ENCODE measurements around the gene DNM3.

Gene DNM3

GRCh38 chr1:172185996-172186395 is 344.7 kb downstream of the DNM3 start:
- TF ChIP-seq, protein P1, sequence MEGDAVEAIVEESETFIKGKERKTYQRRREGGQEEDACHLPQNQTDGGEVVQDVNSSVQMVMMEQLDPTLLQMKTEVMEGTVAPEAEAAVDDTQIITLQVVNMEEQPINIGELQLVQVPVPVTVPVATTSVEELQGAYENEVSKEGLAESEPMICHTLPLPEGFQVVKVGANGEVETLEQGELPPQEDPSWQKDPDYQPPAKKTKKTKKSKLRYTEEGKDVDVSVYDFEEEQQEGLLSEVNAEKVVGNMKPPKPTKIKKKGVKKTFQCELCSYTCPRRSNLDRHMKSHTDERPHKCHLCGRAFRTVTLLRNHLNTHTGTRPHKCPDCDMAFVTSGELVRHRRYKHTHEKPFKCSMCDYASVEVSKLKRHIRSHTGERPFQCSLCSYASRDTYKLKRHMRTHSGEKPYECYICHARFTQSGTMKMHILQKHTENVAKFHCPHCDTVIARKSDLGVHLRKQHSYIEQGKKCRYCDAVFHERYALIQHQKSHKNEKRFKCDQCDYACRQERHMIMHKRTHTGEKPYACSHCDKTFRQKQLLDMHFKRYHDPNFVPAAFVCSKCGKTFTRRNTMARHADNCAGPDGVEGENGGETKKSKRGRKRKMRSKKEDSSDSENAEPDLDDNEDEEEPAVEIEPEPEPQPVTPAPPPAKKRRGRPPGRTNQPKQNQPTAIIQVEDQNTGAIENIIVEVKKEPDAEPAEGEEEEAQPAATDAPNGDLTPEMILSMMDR (conservative IDR thresholded peaks at IDR 0.05; ENCODE audit: low read depth, low read length) = no peak
- no peak overlapping the region for H3K4me3 ChIP-seq (ENCODE audit: low read length)
- DNase-seq (ENCODE audit: low read depth) = no peak

DNA sequence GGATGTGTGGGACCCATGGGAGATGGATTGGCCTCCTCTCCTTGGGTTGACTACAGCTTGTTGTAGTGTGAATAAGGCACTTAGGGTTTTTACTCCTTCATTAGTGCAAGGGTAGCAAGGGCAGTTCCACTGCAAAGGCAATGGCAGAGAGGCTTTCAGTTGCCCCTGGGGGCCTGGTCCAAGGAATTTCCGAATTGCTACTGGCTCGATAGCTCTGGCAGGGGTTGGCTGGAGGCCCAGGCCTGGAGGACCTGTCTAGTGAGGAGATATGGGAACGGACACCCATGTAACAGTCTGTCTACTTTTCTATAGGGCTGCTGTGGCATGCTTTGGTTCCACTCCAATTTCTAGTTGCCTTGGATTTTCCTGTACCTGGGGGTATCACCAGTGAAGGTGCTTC is 360.3 kb downstream of the DNM3 start:
- DNase-seq (ENCODE audit: low read depth) = no peak
- TF ChIP-seq, protein P1 (conservative IDR thresholded peaks at IDR 0.05; ENCODE audit: low read depth, low read length) = no peak
- H3K4me3 ChIP-seq (ENCODE audit: low read length) = no peak overlapping the region

DNA sequence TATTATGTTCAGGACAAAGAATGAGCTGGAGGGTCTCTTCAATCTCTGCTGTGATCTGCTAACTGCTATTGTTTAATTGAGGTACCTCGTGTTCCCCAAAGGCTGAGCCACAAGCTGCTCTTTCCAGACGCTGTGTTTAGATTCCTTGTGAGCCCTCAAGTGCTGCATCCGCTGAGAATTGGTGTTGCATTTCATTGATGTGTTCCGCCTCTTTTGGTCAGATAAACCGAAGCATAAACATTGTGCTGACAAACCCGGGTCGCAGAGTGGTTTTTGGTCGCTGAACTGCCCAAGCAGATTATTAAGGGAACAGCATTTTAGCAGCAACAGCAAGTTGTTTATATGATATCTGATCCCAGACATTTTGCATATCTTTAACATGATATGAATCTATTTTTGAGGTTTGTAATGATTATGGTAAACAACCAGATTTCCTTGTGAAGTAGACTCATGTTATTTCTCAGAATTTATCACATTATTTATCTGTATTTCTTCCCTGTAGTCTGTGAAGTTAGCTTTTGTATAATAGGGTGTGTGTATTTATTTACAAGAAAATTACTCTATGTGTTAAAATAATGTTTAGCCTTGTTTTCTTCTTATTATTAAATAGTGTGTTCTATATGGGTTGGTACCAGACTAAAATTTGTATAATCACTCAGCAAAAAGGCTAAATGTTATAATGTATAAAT is 362.0 kb downstream of the DNM3 start:
- TF ChIP-seq, protein P1 (conservative IDR thresholded peaks at IDR 0.05; ENCODE audit: low read depth, low read length) = no peak
- DNase-seq (ENCODE audit: low read depth) = no peak
- no peak overlapping the region for H3K4me3 ChIP-seq (ENCODE audit: low read length)

DNA sequence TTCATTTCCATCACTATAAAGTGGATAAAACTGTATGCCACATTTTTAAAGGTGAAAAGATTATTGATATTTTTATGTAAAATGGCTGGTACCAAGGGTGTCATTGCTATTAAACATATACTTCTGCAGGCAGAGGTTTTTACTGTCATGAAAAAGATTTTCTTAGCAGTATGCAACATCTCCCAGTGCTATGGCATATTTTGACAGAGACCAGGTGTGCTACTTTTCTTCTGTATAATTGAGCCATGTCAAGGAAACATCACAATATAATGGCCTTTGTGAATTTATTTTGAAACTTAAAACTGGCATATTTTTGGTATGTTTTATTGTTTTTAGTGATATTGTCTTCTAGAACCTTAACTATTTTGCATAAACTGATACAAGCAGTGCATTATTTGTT is 362.6 kb downstream of the DNM3 start:
- DNase-seq (ENCODE audit: low read depth) = no peak
- TF ChIP-seq, protein P1 (conservative IDR thresholded peaks at IDR 0.05; ENCODE audit: low read depth, low read length) = no peak
- H3K4me3 ChIP-seq (ENCODE audit: low read length) = no peak overlapping the region

DNA sequence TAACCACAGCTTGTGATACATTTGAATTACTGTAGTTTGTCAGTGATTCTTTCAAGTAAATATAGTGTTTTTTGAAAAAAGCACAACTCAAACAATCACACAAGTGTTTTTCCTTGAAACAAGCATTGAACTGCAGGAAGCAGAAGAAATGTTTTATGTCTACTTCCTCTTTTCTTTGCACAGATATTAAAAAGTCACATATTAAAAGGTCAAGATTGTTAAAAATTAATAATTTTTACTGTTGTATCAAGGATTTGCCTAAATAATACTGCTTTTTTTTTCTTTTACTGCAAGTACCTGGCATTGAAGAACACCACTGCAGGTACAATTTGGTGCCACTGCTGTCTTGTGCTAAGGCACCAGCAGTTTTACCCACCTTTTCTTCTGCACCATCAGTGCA is 365.0 kb downstream of the DNM3 start:
- TF ChIP-seq, protein P1 (conservative IDR thresholded peaks at IDR 0.05; ENCODE audit: low read depth, low read length) = no peak
- DNase-seq (ENCODE audit: low read depth) = no peak
- H3K4me3 ChIP-seq (ENCODE audit: low read length) = no peak overlapping the region

GRCh38 chr1:172208635-172209034 is 367.3 kb downstream of the DNM3 start:
- TF ChIP-seq, protein P1 (conservative IDR thresholded peaks at IDR 0.05; ENCODE audit: low read depth, low read length) = no peak
- no peak for DNase-seq (ENCODE audit: low read depth)
- H3K4me3 ChIP-seq (ENCODE audit: low read length) = no peak overlapping the region

DNA sequence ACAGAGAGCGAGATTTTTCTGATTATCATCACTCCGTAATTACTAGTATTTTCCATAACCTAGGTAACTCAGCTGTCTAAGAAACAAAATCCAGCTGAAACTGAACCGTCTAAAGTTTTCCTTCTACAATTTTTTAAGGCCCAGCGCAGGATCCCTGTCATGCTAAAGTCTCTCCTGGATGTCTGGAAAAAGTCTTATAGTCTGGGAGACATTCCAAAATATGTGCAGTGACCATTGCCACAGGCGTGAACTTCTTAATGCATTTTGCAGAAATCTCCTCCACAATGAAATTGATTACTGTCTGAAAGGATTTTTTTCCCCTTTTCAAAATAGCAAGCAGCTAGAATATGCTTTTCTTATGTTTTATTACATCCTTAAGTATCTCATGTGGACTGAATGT is 369.9 kb downstream of the DNM3 start:
- H3K4me3 ChIP-seq (ENCODE audit: low read length) = no peak overlapping the region
- TF ChIP-seq, protein P1 (conservative IDR thresholded peaks at IDR 0.05; ENCODE audit: low read depth, low read length) = no peak
- DNase-seq (ENCODE audit: low read depth) = no peak
